Stimulated activated CD8-positive, alpha-beta memory T cell treated with anti-CD3 and anti-CD28 coated beads, Interleukin-4, amount 100 ng/mL, for 4 hours (primary cell): ENCODE results near the gene LAT.

Experiments
- DNase-seq, 2 donors: peaks; one replicate each; pipeline ENCODE4 v3.0.0-alpha.2; 2020; ENCODE audit warnings: low read depth in 2 of 2, low spot score in 1 of 2

Gene LAT

DNA sequence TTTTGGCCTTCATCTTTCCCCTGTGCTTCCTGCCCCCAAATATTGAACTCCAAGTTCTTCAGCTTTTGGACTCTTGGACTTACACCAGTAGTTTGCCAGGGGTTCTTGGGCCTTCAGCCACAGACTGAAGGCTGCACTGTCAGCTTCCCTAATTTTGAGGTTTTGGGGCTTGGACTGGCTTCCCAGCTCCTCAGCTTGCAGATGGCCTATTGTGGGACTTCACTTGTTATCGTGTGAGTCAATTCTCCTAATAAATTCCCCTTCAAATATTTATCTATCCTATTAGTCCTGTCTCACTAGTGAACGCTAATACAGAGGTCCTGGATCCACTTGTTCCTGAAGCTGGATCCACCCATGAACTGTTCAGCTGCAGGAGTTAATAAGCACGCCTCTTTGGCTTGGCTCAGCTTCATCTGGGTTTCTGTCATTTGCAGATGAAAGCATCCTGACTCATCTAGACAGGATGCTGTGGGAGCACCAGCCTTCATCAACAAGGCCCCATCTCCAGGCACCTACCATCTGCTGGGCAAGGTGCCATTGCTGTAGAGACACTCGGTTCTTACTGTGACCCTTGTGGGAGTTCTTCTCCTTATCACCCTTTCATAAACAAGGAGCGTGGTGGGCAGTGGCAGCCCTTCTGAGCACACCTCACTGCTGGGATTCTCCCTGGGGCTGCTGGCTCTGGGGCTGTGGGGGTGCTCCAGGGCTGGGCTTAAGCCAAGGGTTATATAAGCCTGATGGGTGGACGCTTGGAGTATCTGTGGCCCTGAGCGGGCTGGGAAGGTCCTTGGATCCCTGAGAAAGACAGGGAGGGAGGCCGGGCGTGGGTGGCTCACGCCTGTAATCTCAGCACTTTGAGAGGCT is 23.1 kb downstream of the LAT start:
- peak; percentile 53 to 55 for DNase-seq

DNA sequence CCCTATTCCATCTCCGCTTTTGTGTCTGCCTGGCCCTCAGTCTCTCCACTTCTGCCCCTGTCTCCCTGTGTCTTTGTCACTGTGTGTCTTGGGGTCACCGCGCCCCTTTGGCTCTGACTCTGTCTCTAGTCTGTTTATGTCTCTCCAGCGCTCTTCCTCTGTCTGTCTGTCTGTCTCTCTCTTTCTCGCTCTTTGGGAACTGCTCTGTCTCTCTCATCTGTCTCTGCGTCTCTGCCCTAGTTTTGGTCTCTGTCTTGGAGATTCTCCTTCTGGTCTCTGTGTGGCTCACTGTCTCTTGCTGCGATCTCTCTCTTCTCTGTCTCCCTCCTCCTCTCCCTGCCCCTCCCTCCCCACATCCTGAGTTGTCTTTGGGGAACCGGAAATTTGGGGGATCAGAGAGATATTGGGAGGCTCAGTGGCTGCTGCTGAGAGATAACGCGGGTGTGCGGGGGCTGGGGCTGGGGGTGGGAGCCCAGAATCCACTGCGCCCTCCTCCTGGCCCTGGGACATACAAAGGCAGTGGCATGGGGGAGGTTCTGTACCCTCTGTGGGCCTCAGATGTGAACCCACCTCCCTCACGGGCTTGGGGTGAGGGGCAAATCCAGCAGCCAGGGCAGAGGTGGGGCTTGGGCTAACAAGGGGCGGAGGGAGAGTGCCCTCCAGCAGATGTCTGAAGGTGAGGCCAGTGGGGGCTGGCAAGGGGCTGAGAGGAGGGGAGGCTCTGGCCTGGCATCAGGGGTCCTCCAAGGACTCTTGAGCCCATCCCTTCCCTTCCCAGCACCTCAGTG is 24.4 kb downstream of the LAT start:
- DNase-seq: no peak

DNA sequence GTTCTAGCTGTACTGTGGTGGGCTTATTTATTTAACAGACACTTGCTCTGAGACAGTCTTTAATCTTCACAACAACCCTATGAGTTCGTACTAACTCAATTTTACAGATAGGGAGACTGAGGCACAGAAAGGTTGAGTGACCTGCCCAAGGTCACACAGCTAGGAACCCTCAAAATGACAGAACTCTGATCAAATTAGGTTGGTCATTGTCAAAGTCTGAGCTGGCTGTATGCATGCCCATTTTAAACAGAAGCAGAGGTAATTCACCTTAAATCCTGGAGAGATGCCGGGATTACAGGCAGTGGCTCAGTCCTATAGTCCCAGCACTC is 24.9 kb downstream of the LAT start:
- no peak for DNase-seq

DNA sequence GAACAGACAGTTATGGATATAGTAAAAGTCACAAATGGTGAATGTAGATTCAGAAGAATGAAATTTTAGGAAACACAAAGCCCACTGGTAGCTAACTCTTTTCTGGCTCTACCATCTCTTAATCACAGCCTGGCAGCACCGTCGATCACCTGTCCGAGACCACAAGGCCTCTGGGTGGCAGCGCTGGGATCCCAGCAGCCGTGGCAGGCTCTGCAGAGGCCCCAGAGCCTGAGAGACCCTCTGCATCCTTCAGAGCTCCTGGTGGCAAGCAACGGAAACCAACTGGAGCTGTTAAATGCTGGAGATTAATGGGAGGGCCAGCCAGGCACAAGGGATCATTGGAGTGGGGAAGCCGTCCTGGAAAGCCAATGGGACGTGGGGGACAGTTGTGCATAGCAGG is 26.3 kb downstream of the LAT start:
- DNase-seq: no peak

DNA sequence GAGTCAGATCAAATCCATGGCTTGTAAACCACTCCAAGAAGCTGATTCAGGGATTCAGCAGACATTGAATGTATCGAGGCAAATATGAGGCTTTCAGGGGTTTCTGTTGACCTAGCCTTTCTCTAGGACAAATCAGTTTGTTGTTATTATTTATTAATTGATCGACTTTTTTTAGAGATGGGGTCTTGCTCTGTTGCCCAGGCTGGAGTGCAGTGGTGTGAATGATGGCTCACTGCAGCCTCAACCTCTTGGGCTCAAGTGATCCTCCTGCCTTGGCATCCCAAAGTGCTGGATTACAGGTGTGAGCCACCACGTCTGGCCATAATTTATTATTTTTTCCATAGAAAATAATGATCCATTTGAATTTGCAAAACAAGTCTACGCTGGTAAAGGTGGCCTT is 27.0 kb downstream of the LAT start:
- DNase-seq: no peak

DNA sequence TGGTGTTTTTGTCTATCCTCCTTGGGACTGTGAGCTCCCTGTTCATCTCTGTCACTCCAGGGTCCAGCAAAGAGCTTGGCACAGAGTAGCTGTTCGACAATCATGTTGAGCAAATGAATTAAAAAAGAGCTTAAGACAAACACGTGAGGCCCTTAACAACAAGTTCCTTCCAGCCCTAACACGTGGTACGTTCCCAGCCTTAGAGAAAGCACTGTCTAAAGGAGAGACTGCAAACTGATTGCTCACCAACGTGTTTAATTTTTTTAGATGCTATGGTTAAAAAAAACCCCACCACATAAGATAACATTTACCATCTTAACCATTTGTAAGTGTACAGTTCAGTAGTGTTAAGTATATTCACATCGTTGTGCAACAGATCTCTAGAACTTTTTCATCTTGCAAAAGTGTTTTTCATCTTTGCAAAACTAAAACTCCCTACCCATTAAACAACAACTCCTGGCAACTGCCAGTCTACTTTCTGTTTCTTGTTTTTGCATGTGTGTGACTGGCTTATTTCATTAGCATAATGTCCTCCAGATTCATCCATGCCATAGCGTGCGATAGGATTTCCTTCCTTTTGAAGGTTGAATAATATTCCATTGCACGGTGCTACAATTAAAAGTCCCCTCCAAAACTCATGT is 28.2 kb downstream of the LAT start:
- no peak for DNase-seq

DNA sequence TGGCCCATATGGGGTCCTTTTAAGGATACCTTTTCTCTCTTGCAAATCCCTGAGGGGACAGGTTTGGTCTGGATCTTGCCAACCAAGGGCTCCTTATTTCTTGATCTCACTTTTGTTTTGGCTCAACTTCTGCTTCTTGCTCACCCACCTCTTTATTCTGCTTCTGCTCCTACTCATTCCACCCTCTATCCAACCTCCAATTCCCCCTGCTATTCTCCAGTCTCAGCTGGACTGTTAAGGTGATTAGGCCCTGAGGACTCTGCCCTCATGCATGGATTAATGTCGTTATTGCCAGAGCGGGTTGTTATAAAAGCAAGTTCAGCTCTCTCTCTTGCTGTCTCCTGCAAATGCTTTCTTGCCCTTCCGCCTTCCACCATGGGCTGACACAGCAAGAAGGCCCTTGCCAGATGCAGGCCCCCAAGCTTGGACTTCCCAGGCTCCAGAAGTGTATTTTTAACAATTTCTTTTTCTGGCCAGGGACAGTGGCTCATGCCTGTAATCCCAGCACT is 29.8 kb downstream of the LAT start:
- no peak for DNase-seq

DNA sequence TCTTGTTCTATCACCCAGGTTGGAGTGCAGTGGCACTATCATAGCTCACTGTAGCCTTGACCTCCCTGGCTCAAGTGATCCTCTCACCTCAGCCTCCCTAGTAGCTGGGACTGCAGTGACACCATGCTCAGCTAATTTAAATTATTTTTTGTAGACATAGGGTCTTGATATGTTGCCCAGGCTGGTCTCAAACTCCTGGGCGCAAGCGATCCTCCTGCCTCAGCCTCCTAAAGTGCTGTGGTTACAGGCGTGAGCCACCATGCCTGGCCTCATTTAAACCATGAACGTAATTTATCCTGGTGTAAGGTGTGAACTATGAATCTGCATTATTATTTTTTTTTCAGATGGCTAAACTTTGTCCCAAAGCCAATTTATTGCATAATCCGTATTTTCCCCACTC is 37.3 kb downstream of the LAT start:
- DNase-seq: no peak

DNA sequence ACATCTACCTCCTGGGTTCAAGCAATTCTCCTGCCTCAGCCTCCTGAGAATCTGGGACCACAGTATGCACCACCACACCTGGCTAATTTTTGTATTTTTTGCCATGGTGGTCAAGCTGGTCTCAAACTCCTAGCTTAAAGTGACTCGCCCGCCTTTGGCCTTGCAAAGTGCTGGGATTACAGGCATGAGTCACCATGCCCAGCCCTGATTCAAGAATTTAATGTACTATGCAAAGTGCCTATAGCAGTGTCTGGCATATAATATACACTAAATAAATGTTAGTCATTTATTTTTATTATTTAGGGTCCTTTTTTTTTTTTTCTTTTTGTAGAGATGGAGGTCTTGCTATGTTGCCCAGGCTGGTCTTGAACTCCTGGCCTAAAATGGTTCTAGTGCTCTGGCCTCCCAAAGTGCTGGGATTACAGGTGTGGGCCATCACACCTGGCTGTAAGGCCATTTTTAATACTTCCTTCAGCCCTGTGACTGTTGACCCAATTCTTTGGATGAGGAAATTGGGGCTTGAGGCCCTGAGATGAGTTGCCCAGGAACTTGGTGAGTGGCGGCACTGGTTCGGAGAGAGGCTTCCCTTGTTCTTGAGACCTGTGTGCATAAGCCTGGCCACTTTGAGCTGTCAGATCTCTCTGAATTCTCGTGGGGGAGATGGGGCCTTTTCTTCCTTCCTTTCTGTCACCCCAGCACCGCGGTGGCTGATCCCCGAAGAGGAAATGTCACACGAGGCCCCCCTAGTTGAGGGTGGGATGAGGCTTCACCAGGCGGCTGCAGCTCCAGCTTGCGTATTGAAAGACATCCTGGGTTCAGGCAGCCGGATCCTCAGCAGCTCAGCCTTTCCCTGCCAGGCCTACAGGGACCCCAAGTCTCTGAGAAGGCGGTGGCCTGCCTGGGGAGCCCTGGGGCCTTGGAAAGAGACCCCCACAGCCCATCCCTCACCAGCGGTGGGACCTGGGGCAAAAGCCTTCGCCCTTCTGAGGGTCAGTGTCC is 38.7 kb downstream of the LAT start:
- DNase-seq: no peak

DNA sequence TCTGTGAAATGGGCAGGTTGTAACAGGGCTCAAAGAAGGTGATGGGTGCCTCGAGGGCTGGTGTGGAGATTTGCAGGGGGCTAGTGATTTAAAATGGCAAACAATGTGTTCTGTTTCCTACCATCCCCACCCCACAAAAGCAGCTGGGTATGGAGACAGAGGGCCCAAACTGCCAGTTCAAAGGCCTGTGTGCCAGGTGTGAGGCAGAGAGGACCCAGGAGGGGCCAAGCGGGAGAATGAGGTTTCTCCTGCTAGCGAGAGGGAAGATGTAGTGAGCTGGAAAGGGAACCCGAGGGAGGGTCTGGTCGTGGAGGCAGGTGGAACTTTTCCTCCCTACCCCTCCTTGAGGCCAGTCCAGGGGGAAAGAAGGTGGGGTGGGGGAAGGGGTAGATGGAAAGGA is 39.4 kb downstream of the LAT start:
- no peak for DNase-seq

DNA sequence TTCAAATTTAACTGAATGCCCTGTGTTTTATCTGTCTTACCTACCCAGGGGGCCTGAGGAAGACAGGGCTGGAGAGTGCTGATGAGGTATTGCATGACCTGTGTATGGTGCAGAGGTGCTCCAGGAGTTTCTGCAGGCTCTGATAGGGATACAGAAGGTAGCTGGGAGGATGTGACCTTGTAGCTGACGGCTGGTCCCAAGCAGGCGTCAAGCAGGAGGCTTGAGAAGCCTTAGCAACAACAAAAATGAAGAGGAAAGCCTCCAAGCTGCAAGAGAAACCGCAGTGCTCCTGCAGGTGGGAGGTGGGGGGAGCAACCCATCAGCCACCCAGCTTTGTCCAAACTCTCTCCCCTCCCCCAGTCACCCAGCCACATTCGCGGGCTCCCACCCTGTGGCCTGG is 40.4 kb downstream of the LAT start:
- DNase-seq: no peak

DNA sequence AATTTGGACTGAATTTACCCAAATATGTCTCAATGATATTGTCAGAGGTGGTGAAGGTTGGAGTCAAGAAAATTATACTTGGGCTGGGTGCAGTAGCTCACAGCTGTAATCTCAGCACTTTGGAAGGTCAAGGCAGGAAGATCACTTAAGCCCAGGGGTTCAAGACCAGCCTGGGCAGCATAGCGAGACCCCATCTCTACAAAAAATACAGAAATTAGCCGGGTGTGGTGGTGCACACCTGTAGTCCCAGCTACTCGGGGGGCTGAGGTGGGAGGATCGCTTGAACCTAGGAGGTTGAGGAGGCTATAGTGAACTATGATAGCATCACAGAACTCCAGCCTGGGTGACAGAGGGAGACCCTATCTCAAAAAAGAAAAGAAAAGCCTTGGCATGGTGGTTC is 40.9 kb downstream of the LAT start:
- no peak for DNase-seq

DNA sequence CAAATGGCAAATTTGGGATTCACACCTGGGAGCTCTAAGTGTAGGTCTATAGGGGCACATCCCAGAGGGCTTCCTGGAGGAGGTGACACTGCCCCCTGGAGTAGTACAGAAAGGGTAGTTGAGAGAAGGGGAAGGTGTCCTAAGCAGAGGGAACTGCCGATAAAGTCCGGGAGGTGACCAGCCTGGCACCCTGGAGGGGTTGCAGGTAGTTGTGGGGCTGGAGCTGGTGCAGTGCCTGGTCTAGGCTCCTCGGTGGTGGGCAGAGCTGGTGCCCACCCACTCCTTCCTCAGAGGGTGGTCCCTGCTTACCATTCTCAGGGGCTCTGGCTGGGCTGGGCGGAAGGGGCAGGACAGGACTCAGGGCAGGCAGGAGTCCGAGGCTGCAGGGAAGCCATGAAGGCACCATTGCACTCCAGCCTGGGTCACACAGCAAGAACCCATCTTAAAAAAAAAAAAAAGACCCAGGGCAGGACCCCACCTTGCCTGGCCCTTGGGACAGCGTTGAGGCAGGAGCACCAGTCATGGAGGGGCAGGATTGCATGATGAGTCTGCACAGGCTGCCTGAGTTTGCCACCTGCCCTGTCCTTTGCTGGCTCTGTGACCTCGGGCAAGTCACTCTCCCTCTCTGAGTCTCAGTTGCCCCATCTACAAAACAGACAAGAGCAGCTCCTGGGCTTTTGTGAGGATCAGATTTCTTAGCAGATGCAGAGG is 43.8 kb downstream of the LAT start:
- no peak for DNase-seq

DNA sequence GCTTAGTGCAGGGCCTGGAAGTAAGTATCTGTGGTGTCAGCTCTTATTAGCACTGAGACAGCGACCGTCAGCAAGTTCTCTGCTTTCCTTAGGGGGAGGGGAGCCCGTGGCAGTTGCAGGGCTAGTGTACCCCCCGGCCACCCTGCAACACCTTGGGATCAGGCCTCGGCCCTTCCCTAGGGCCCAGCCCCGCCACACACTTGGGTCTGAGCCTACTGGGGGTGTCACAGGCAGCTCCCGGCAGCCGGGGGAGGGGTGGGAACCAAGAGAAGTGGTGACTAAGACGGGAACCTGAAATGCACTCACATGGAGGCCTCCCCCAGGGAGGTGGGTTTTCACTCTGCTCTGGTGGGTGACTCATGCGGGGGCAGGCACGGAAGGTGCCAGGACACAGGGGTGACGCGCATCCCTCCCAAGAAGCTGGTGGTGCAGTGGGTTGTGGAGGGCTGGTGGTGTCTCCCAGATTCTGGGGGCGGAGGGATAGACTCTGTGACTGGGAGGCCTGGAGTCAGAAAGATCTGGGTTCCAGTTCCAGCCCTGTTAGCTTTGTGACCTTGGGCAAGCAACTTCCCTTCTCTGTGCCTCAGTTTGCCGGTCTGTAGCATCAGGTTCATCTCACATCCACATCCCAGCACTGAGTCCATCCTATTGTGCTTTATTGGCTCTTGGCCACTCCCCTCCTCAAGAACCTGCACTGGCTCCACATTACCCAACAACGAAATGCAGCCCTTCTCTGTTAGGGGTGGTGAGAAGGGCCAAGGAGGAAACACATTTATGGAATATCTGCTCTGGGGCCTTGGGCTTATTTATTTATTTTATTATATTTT is 44.5 kb downstream of the LAT start:
- peak; percentile 72 to 88 for DNase-seq

DNA sequence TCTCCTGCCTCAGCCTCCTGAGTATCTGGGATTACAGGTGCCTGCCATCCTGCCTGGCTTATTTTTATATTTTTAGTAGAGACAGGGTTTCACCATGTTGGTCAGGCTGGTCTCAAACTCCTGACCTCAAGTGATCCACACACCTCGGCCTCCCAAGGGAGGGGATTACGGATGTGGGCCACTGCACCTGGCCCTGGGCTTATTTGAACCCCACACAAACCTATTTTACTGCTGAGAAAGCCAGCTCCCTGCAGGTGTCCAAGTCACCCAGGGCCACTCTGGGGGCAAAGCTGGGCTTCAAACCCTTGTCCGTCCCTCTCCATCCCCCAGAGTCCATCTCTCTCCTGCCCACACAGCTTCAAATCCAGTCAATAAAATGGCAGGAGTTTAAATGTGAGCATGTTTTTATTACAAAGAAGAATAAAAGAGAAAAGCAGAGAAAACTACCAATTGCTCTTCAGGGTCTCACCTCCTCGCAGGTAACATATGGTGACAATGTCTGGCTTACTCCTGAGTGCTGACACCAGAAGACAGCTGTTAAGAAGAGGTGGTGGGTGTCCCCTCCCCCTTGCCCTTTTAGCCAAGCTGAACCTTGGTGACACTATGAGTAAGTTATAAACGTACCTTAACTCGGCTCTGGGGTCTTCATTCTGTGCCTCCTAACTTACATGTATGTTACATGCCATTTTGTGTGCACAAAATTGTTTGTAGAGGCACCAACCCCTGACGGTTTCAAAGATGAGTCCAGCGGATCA is 45.4 kb downstream of the LAT start:
- no peak for DNase-seq
